HEK293 (cell line): ENCODE measurements around the gene FAM216A.

Experiments used
- CTCF ChIA-PET: fragments of 350-600 bp; formaldehyde crosslinking; extraction: SDS; loops from one replicate; lab custom pipeline; 2021; ENCODE audit warnings: antibody characterized with exemption; lab: Yijun Ruan, JAX
- POLR2A ChIA-PET: fragments of 300-600 bp; formaldehyde crosslinking; extraction: SDS; loops from one replicate; lab custom pipeline; 2020; ENCODE audit warnings: antibody characterized with exemption, inconsistent platforms; lab: Yijun Ruan, JAX
- H3K27ac ChIP-seq: fragments of 200-500 bp; sonication (Bioruptor generic); 2 replicates; pipeline ENCODE4 v1.5.1; 2014; ENCODE audit warnings: low read depth, low read length, control low read depth, inconsistent platforms; ENCODE audit errors: extremely low read depth
- H3K36me3 ChIP-seq, 2 experiments: fragments of 200-500 bp in 1 of 2; sonication (Bioruptor generic) in 1 of 2; 1 replicate in 1 of 2; 2 replicates in 1 of 2; pipeline ENCODE4 v1.5.1; 2014 to 2017; ENCODE audit warnings: inconsistent platforms in 2 of 2, low read length in 2 of 2; ENCODE audit not compliant: control insufficient read depth in 2 of 2, insufficient read depth in 1 of 2
- H3K4me1 ChIP-seq: fragments of 200-500 bp; sonication (Bioruptor generic); 2 replicates; pipeline ENCODE4 v1.5.1; 2014; ENCODE audit warnings: mild to moderate bottlenecking, low read length, inconsistent platforms; ENCODE audit not compliant: control insufficient read depth, insufficient read depth
- H3K4me3 ChIP-seq: 2 replicates; pipeline ENCODE4 v1.5.1; 2011; ENCODE audit warnings: low read depth, mild to moderate bottlenecking, control low read depth, low read length, moderate library complexity
- H3K9me3 ChIP-seq: fragments of 200-500 bp; sonication (Bioruptor generic); 2 replicates; pipeline ENCODE4 v1.5.1; 2014; ENCODE audit warnings: low read depth, low read length, inconsistent platforms; ENCODE audit not compliant: control insufficient read depth, insufficient read depth
- KLF7 ChIP-seq: fragments of 450-650 bp; formaldehyde crosslinking; IDR thresholded peaks from 2 replicates; pipeline ENCODE4 v1.5.1; 2016; ENCODE audit warnings: missing biosample characterization, missing genetic modification characterization, borderline replicate concordance
- PRDM1 ChIP-seq: fragments of 450-650 bp; formaldehyde crosslinking; IDR thresholded peaks from 2 replicates; pipeline ENCODE4; 2016; ENCODE audit warnings: missing biosample characterization, missing genetic modification characterization
- ZBTB10 ChIP-seq: fragments of 450-650 bp; formaldehyde crosslinking; IDR thresholded peaks from 2 replicates; pipeline ENCODE4 v1.5.1; 2016; ENCODE audit warnings: missing biosample characterization, missing genetic modification characterization
- ZBTB49 ChIP-seq: fragments of 450-650 bp; formaldehyde crosslinking; IDR thresholded peaks from 2 replicates; pipeline ENCODE4 v1.5.1; 2016; ENCODE audit warnings: missing biosample characterization, missing genetic modification characterization, low read depth
- ZNF155 ChIP-seq: fragments of 450-650 bp; formaldehyde crosslinking; IDR thresholded peaks from 2 replicates; pipeline ENCODE4 v1.5.1; 2016; ENCODE audit warnings: missing biosample characterization, missing genetic modification characterization
- ZNF26 ChIP-seq: fragments of 450-650 bp; formaldehyde crosslinking; IDR thresholded peaks from 2 replicates; pipeline ENCODE4 v1.5.1; 2016; ENCODE audit warnings: missing biosample characterization, missing genetic modification characterization
- ZNF335 ChIP-seq: fragments of 450-650 bp; formaldehyde crosslinking; conservative IDR thresholded peaks from 2 replicates; pipeline ENCODE4 v1.5.1; 2016; ENCODE audit warnings: missing biosample characterization, missing genetic modification characterization
- ZNF341 ChIP-seq: fragments of 450-650 bp; formaldehyde crosslinking; IDR thresholded peaks from 2 replicates; pipeline ENCODE4; 2016; ENCODE audit warnings: low read depth, missing biosample characterization, missing genetic modification characterization
- ZNF362 ChIP-seq: fragments of 450-650 bp; formaldehyde crosslinking; IDR thresholded peaks from 2 replicates; pipeline ENCODE4 v1.5.1; 2016; ENCODE audit warnings: missing biosample characterization, missing genetic modification characterization
- ZNF391 ChIP-seq: fragments of 450-650 bp; formaldehyde crosslinking; IDR thresholded peaks from 2 replicates; pipeline ENCODE4 v1.5.1; 2016; ENCODE audit warnings: low read depth, missing biosample characterization, missing genetic modification characterization, borderline replicate concordance
- ZNF473 ChIP-seq: fragments of 450-650 bp; formaldehyde crosslinking; IDR thresholded peaks from 2 replicates; pipeline ENCODE4 v1.5.1; 2017; ENCODE audit warnings: missing biosample characterization, missing genetic modification characterization
- ZNF585B ChIP-seq: fragments of 450-650 bp; formaldehyde crosslinking; IDR thresholded peaks from 2 replicates; pipeline ENCODE4 v1.5.1; 2016; ENCODE audit warnings: missing biosample characterization, missing genetic modification characterization
- ZNF596 ChIP-seq: fragments of 450-650 bp; IDR thresholded peaks from 2 replicates; pipeline ENCODE4 v1.5.0; 2018; ENCODE audit warnings: missing biosample characterization, mild to moderate bottlenecking, missing genetic modification characterization, moderate library complexity
- ZNF623 ChIP-seq: fragments of 450-650 bp; formaldehyde crosslinking; IDR thresholded peaks from 2 replicates; pipeline ENCODE4 v1.5.1; 2016; ENCODE audit warnings: missing biosample characterization, missing genetic modification characterization
- ZNF701 ChIP-seq: fragments of 450-650 bp; formaldehyde crosslinking; IDR thresholded peaks from 2 replicates; pipeline ENCODE4 v1.5.1; 2016; ENCODE audit warnings: missing biosample characterization, missing genetic modification characterization
- ZNF704 ChIP-seq: fragments of 450-650 bp; formaldehyde crosslinking; IDR thresholded peaks from 2 replicates; pipeline ENCODE4 v1.5.1; 2016; ENCODE audit warnings: missing biosample characterization, missing genetic modification characterization
- ZNF76 ChIP-seq: fragments of 450-650 bp; formaldehyde crosslinking; IDR thresholded peaks from 2 replicates; pipeline ENCODE4; 2016; ENCODE audit warnings: low read depth, missing biosample characterization, missing genetic modification characterization, borderline replicate concordance
- ZNF791 ChIP-seq: fragments of 450-650 bp; formaldehyde crosslinking; IDR thresholded peaks from 2 replicates; pipeline ENCODE4 v1.5.1; 2016; ENCODE audit warnings: missing biosample characterization, missing genetic modification characterization

The FAM216A gene

GRCh38 chr12:110533607-110534006 lies 65.0 kb downstream of the FAM216A start (continued):
- TF ChIP-seq ZBTB49 (tag by site-specific recombination) (no peak), ZNF585B (tag by site-specific recombination) (no peak), ZNF155 (tag by site-specific recombination) (no peak), ZNF341 (tag by site-specific recombination) (no peak)

GRCh38 chr12:110534811-110535210 lies 66.2 kb downstream of the FAM216A start:
- H3K4me1 ChIP-seq: peaks cover 20% of the 10 kb centered on the region
- POLR2A ChIA-PET: interaction anchor here (1.3 kb wide), 1 partner anchor 33 kb away, joined by 3 read pairs; the partner anchor contains the start of genes RAD9B and VPS29
- CTCF ChIA-PET: interaction anchor here (1.0 kb wide), 1 partner anchor 67 kb away, joined by 3 read pairs; no protein-coding TSS in a partner anchor
- no peak overlapping the region for H3K27ac ChIP-seq
- H3K4me3 ChIP-seq: no peak overlapping the region
- peaks cover 7 to 49% of the 10 kb centered on the region in 2 experiments; a peak in 2 of 3 replicates for H3K36me3 ChIP-seq
- no peak for TF ChIP-seq ZNF704 (tag by site-specific recombination)
- no peaks in the 10 kb centered on the region for H3K9me3 ChIP-seq

- Histone ChIP-seq H3K4me3 (no peak overlapping the region), H3K9me3 (no peaks in the 10 kb centered on the region), H3K27ac (0 out of 2 replicates have a peak overlapping the region, but pooled peaks have one; percentile 14), H3K4me1 (peaks cover 20% of the 10 kb centered on the region), H3K36me3 (peaks cover 7 to 44% of the 10 kb centered on the region in 2 experiments)
- CTCF ChIA-PET: interaction anchor here (0.5 to 1.0 kb wide), 6 partner anchors 15 to 1104 kb away, joined by 3 to 4 read pairs (median 3); no protein-coding TSS in a partner anchor
- POLR2A ChIA-PET: interaction anchor here (1.2 kb wide), 1 partner anchor 68 kb away, joined by 3 read pairs; the partner anchor contains the start of genes FAM216A and GPN3
- TF ChIP-seq ZNF623: no peak
- TF ChIP-seq ZNF26 (tag by site-specific recombination): no peak
- peak; percentile 52 for TF ChIP-seq PRDM1 (tag by site-specific recombination)
- no peak for TF ChIP-seq ZNF473 (tag by site-specific recombination)
- no peak for TF ChIP-seq ZBTB10 (tag by site-specific recombination)
- TF ChIP-seq KLF7 (tag by site-specific recombination): no peak
- no peak for TF ChIP-seq ZNF701
- no peak for TF ChIP-seq ZNF585B (tag by site-specific recombination)
- TF ChIP-seq ZNF391 (tag by site-specific recombination): no peak
- no peak for TF ChIP-seq ZNF596 (tag by site-specific recombination)
- peak; percentile 31 for TF ChIP-seq ZNF335 (tag by site-specific recombination)
- no peak for TF ChIP-seq ZNF791 (tag by site-specific recombination)
- peak; percentile 72; the same call in 1 of the 2 replicates for TF ChIP-seq ZNF362 (tag by site-specific recombination)
- TF ChIP-seq ZNF76 (tag by site-specific recombination): no peak
These were observed 68.4 kb downstream of the FAM216A start for GRCh38 chr12:110536834-110537604.
